DMS79 treated with DMSO at 0.1 percent for 48 hours (cell line): ENCODE measurements around the gene COX4I1.
A peak's percentile ranks its signal among the peaks of the same experiment; 100 is the strongest.
"Not testable (repeated sequence)": the region's sequence is repeated elsewhere in the genome, so short reads cannot be mapped to it uniquely, and the experiment has no call there.

Experiments used
- DNase-seq: peaks from one replicate; lab custom pipeline; 2025; lab: John Stamatoyannopoulos, UW

Gene COX4I1

DNA sequence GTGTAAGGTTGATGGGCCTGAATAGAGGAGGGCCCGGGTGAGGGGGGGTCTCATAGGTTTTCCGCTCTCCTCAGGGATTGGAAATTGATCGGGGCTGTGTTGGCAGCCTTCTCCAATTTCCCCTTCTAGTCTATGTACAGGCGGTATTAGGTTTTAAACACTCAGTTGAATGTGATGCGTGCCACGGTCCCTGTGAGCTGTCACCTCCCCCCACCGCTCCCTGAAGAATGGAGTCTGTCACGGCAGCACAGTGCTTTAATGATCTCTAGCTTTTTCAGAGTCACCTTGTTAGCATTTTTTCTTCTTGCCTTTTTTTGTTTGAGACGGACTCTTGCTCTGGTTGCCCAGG lies 800 bp downstream of the COX4I1 start:
- DNase-seq: no peak

DNA sequence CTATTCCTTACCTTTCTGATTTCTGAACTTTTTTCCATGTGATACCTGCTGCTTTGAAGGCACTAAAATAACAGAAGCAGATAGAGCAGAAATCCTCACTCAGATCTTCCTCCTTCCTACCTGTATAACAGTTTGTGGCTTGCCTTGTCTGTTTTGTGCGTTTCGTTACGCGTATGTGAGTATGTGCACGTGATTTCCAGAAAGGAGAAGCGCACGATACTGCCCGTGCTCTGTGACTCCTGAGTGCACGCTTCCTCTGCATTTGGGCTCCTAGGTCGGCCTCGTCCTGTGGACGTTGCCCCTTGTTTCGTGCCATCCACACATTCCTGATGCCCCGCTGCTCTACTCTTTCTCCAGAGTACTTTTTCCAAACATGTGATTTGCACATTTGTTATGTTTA lies 4.1 kb downstream of the COX4I1 start:
- DNase-seq: no peak

DNA sequence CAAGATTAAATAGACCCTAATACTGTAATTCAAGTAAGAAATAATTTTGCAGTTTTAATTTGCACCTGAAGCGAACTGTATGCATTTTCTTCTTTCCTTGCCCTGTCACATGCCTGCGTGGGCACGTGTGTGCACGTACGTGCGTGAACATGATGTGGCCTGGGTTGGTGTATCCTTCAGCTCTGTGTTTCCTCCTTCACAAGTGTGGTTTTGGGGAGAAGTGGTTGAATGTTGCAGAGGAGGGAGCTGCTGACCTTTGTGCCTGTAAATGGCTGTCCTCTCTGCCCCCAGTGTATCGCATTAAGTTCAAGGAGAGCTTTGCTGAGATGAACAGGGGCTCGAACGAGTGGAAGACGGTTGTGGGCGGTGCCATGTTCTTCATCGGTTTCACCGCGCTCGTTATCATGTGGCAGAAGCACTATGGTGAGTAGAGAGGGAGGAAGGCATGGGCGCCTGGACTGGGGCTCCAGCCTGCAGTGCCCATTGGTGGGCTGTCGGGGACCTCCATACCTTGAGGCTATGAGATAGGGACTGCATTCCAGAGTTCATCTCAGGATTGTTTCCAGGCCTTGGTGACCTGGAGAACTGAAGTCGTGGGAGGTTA lies 6.0 kb downstream of the COX4I1 start:
- no peak for DNase-seq

DNA sequence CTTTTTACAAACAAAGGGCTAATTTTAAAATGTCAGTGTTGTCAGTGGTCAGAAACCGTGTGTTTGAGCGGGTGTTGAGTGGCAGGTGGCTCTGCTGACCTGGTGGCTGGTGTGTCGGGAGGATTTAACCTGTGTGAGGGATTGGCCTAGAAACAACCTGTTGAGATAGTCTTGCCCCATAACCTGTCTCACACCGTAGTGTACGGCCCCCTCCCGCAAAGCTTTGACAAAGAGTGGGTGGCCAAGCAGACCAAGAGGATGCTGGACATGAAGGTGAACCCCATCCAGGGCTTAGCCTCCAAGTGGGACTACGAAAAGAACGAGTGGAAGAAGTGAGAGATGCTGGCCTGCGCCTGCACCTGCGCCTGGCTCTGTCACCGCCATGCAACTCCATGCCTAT lies 7.0 kb downstream of the COX4I1 start:
- no peak for DNase-seq

DNA sequence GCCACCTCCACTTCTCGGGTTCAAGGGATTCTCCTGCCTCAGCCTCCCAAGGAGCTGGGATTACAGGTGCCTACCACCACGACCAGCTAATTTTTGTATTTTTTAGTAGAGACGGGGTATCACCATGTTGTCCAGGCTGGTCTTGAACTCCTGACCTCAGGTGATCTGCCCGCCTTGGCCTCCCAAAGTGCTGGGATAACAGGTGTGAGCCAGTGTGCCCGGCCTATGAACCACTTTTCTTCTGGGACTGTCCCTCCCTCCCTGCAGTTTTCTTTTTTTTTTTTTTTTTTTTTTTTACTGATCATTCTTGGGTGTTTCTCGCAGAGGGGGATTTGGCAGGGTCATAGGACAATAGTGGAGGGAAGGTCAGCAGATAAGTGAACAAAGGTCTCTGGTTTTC lies 7.8 kb downstream of the COX4I1 start:
- DNase-seq: not testable (repeated sequence)

DNA sequence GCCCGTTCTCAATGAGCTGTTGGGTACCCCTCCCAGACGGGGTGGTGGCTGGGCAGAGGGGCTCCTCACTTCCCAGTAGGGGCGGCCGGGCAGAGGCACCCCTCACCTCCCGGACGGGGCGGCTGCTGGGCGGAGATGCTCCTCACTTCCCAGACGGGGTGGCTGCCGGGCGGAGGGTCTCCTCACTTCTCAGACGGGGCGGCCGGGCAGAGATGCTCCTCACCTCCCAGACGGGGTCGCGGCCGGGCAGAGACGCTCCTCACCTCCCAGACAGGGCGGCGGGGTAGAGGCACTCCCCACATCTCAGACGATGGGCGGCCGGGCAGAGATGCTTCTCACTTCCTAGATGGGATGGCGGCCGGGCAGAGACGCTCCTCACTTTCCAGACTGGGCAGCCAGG lies 8.6 kb downstream of the COX4I1 start:
- not testable (repeated sequence) for DNase-seq

DNA sequence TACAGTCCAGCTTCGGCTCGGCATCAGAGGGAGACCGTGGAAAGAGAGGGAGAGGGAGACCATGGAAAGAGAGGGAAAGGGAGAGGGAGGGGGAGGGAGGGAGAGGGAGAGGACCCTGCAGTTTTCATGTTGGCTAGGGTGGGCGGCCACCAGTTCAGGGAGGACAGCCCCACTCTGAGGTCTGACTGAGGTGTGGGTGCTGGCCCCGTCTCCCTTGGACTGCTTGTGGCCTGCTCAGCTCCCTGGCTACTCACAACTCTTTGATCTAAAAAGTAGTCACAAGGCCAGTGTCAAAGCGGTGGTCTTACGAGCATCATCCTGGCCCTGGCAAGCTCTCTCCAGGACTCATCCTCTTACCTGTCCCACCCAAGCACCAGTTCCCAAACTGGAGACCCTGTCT lies 9.4 kb downstream of the COX4I1 start:
- no peak for DNase-seq

DNA sequence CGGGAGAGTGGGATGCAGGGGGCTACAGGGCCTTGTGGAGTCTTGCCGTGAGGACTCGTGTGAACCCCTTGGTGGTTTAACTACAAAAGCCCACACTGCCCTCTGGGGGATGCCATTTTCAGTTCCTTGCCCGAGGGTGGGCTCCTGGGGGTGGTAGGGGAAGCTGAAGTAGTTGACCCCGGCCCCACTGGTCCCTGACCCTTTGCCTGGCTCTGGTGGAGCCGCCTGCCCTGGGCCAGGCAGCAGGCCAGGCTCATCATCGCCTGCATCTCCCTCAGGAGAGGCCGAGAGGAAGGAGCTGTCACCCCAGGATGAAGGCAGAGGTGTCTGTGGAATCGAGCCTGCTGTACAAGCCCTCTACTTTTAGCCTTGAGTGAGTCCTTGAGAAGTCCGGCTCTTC lies 10.2 kb downstream of the COX4I1 start:
- no peak for DNase-seq

DNA sequence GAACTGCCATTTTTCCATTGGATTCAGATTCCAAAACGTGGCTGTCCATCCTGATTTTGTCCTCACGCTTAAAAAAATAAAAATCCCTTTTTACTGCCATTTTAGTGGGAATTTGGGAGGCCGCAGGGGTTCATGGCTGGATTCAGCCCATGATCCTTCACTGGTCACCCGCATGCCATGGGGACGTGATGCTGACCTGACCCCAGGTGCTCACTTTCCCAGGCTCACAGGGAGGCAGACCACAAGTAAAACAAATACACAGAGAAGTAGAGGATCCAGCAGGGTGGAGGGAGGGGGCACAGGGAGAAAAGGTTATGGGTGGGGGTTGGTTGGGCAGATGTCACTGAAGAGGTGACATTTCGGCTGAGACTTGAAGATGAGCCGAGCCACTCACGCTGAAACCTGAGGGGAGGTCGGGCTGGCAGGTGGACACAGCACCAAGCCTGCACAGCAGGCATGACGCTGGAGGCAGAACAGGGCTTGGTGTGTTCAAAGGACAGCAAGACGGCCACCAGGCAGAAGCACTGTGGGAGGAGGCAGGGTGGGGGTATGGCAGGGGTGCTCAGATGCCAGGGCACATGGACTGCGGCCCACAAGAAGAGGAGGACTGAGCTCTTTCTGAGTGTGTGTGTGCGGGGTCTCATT lies 10.7 kb downstream of the COX4I1 start:
- DNase-seq: no peak

DNA sequence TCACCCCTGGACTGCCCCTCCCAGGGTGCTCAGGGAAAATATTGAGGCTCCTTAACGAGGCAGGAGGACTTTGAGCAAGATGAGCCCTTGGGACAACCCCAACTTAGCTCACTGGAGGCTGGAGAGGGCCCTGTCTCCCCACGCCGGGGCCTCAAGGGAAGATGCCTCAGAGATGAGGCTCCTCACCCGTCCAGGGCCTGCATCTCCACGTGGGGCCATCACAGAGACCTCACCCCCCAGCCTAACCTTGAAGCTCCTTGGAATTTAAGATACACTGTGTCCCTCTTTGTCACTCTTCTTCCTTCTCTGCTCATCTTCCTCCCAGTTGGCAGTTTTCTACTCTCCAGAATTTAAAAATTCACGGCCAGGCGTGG lies 11.2 kb downstream of the COX4I1 start:
- DNase-seq: no peak

DNA sequence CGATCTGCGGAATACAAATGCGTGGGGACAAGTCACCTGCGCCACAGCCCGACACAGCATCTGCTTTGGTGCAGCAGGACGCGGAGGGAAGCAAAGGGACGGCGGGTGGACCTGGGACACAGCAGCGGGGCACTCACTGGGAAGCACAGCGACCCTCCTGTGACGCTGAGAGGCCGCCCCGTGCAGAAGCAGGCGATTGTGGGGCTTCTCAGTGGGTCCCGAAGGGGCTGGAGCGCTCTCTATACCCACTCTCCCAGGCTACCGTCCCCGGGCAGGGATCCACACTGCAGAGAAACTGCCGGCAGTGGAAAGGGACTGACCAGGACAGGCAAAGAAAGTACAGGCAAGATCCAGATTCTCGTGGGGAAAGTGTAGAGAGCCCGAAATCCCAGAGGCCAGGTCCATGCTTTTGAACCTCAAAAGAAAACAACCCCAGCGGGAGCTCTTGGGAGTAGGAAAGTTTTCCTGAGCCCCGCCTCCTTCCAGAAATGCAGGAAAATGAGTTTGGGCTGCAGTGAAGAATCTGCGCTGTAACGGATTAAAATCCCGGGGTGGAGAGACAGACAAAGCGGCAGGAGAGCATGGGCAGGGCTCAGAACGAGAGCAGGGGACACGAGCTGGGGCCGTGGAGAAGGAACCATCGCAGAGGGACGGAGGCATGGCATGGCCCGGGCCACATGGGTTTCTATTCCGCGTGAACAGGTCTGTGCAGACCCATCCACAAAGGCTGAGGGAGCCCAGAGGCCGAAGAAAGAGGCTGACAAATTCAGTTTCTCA lies 12.7 kb downstream of the COX4I1 start:
- no peak for DNase-seq

DNA sequence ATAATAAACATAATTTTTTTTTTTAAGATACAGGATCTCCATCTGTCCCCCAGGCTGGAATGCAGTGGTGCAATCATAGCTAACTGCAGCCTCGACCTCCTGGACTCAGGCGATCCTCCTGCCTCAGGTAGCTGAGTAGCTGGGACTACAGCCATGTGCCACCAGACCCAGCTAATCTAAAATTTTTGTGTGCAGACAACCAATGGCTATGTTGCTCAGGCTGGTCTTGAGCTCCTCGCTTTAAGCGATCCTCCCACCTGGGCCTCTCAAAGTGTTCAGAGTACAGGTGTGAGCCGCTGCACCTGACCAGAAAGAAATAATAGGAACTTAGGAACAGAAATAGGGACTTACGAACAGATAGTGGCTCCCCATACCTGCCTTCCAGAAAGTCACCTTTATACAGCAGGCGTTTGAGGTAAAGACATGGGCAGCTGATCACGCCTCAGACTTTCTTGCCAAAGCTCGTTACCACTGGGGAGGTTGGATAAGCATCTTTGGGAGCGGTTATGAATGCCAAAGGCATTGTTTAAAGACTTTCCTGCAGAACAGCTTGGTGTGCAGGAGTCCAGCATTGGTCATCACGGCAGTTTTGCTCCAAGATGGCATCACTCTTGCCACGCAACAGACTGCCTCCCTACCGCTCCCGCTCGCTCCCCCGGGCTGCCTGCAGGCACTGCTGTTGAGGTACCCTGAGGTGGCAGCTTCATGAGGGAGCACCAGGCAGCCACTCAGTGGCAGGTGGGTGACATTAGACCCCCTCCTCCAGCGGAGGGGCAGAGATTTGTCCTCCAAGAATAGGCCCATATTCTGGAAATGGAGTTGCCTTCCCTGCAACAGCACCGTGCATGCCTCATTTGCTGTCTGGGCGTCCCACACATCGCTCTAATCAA lies 13.6 kb downstream of the COX4I1 start:
- DNase-seq: no peak

DNA sequence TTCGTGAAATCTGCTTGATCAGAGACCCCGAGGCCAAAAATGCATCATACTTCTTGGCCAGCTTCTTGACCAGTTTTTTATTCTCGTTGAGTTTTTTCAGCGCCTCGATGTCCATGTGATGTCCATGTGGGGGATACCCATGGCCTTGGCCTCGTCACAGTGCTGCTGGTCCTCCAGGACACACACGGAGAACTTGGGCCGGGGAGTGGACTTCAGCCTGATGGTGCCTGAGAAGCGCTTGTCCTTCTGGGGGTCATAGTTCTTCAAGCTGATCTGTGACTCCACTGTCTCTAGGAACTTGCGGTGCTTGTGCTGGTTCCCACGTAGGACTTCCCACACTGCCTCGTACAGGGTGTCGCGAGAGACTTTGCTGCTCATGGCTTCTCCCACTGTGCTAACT lies 16.7 kb downstream of the COX4I1 start:
- DNase-seq: no peak

DNA sequence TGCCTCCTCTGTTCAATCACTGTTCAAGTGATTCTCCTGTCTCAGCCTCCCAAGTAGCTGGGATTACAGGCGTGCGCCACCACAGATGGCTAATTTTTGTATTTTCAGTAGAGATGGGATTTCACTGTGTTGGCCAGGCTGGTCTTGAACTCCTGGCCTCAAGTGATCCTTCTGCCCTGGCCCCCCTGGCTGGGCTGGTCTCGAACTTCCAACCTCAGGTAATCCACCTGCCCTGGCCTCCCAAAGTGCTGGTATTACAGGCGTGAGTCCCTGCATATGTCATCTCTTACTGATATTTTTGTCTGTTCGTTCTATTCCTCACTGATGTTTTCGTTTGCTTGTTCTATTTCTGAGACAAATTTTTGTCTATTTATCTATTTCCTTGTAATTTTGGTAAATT lies 17.7 kb downstream of the COX4I1 start:
- not testable (repeated sequence) for DNase-seq

DNA sequence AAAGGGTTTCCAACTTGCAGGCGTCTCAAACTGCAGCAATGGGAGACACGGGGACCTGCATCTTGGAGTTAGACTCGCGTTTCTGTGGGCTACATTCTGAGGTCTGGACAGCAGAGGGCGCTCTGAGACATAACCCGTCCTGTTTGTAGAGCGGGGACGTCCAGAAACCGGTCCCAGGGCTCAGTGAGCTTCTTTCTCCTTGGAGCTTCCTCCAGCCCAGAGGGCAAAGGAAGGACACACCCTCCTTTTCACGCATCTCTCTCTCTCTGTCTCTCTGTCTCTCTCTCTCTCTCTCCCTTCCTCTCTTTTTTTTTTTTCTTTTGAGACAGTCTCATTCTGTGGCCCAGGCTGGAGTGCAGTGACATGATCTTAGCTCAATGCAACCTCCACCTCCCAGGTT lies 19.8 kb downstream of the COX4I1 start:
- DNase-seq: peak; percentile 7

DNA sequence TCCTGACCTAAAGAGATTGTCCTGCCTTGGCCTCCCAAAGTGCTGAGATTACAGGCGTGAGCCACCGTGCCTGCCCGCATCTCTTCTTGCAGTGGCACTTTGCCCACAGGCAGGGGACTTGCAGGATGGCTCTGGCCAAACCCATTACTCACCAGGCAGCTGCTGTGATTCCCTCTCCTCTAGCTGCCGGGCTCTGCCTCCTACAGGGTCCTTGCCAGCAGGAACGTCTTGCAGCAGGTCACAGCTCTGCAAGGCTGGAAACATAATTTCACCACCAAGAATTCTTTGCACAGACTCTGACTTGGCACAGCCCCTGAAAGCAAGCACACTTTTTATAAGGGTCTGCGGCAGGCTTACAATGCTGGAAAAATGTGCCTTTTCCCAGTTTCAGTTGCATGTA lies 20.3 kb downstream of the COX4I1 start:
- DNase-seq: peak; percentile 4

DNA sequence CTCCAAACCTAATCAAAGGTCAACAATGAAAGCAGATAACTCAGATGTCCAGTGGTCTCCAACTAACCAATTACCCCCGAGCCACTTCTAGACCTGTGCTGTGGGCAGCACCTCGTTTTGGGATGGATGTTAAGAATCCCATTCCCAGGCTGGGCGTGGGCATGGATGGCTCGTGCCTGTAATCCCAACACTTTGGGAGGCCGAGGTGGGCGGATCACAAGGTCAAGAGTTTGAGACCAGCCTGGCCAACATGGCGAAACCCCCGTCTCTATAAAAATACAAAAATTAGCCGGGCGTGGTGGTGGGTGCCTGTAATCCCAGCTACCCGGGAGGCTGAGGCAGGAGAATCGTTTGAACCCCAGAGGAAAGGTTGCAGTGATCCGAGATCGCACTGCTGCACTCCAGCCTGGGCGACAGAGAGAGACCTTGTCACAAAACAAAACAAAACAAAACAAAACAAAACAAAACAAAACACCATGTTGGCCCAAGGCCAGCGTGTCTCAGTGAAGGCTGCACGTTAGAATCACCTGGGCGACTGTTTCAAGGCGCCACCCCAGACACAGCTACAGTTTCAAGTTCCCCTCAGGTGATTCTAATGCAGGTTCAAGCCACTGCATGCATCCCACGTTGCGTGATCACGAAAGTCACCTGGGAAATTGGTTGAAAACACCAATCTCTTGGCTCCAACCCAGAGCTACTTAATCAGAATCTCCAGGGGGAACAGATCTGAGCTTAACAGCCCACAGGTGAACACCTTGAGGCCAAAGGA lies 21.3 kb downstream of the COX4I1 start:
- peak; percentile 24 for DNase-seq

DNA sequence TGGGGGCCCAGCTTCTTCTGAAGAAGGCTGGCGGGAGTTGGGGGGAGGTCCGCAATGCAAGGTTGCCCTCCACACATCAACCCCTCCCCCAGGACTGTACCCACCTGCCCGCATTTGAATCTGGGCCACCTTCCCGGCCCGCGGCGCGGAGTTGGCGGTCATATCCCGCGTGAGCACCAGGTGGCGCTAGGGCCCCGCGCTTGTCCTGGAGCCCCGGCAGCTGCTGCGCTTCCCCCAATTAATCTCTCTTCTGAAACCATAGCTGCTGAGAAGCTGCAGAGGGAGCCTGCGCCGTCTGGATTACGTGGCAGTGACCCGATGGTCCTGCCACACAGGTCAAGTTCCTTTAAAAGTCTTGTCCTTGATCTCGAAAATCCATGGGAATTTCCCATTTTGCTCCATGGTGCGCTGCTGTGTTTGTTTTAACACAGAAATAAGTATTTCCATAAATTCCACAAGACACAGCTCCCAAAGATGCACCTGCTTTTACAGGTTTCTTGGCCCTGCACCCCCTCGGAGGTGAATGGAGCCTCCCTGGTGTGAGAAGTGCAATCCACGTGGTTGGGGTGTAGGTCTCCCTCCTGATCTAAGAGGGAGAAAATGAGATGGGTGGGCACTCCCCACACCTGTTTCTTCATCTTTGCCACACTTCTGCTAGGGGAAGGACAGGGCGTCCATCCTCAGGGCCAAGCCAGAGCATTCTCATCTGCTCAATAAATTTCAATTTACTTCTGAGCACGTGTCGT lies 22.1 kb downstream of the COX4I1 start:
- DNase-seq: peak; percentile 67

DNA sequence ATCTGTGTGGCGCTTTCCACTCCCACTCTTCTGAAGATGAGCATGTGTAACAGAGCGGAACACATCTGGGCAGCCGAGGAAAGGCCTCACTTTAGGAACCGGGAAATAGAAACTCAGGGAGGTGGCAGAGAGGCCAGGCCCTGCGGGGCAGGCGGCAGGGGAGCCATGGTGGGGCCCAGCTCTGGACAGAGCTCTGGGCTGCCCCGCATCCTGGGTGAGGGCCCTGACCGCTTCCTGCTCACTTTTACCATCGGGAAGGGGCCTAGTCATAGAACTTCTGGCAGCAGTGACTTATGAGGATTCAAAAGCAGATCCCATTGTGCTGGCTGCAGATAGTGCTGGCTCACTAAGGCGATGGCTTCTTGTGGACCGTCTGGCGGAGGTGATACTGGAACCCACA lies 22.6 kb downstream of the COX4I1 start:
- no peak for DNase-seq

DNA sequence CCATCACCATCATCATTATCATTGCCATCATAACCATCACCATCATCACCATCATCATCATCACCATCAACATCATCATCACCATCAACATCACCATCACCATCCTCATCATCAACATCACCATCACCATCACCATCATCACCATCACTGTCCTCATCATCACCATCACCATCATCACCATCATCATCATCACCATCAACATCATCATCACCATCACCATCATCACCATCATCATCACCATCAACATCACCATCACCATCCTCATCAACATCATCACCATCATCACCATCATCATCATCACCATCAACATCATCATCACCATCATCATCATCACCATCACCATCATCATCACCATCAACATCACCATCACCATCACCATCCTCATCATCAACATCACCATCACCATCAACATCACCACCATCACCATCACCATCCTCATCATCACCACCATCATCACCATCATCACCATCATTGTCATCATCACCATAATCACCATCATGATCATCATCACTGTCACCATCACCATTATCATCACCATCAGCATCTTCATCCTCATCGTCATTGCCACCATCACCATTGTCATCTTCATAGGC lies 23.9 kb downstream of the COX4I1 start:
- DNase-seq: no peak
